Parathyroid adenoma (tissue), 2 donors: ENCODE results near the gene PCDHGA9.
"Not testable (repeated sequence)": the region's sequence is repeated elsewhere in the genome, so short reads cannot be mapped to it uniquely, and the experiment has no call there.

ENCODE experiments used
- H2AFZ ChIP-seq: fragments of 300-600 bp; sonication (generic); one replicate; pipeline ENCODE4 v1.7.0; 2017; ENCODE audit warnings: antibody characterized with exemption, mild to moderate bottlenecking
- H3K27ac ChIP-seq: fragments of 300-600 bp; sonication (generic); one replicate; pipeline ENCODE4 v1.7.0; 2017
- H3K27me3 ChIP-seq: fragments of 300-600 bp; sonication (generic); one replicate; pipeline ENCODE4 v1.7.0; 2017; ENCODE audit warnings: low read length; ENCODE audit not compliant: control insufficient read depth, insufficient read depth
- H3K36me3 ChIP-seq: fragments of 300-600 bp; sonication (generic); one replicate; pipeline ENCODE4 v1.7.0; 2017; ENCODE audit warnings: low read length; ENCODE audit not compliant: control insufficient read depth, insufficient read depth
- H3K4me1 ChIP-seq: fragments of 300-600 bp; sonication (generic); one replicate; pipeline ENCODE4 v1.7.0; 2017; ENCODE audit warnings: control low read depth
- H3K4me2 ChIP-seq: fragments of 300-600 bp; sonication (generic); one replicate; pipeline ENCODE4 v1.7.0; 2017; ENCODE audit warnings: low read length
- H3K4me3 ChIP-seq: fragments of 300-600 bp; sonication (generic); one replicate; pipeline ENCODE4 v1.7.0; 2017; ENCODE audit warnings: low read depth, low read length
- H3K79me2 ChIP-seq: fragments of 300-600 bp; sonication (generic); one replicate; pipeline ENCODE4 v1.7.0; 2017; ENCODE audit warnings: control low read depth
- H3K9ac ChIP-seq: fragments of 300-600 bp; sonication (generic); one replicate; pipeline ENCODE4 v1.7.0; 2017; ENCODE audit warnings: mild to moderate bottlenecking
- H3K9me3 ChIP-seq: fragments of 300-600 bp; sonication (generic); one replicate; pipeline ENCODE4 v1.7.0; 2017; ENCODE audit warnings: low read length; ENCODE audit not compliant: control insufficient read depth
- CTCF ChIP-seq: fragments of 300-600 bp; sonication (generic); IDR thresholded peaks from one replicate; pipeline ENCODE4 v1.7.0; 2017; ENCODE audit warnings: antibody characterized with exemption, mild to moderate bottlenecking
- donor health status: primary hyperparathyroidism.

Gene PCDHGA9

GRCh38 chr5:141409598-141410306, 7.2 kb downstream of the PCDHGA9 start:
- Histone ChIP-seq H3K4me3 (no peak overlapping the region), H3K79me2 (no peaks in the 10 kb centered on the region), H3K9ac (no peak overlapping the region), H3K27ac (no peak overlapping the region), H3K36me3 (peaks cover 5% of the 10 kb centered on the region), H3K4me2 (no peak overlapping the region), H3K4me1 (no peaks in the 10 kb centered on the region), H3K9me3 (peaks cover 6% of the 10 kb centered on the region), H2AFZ (no peak overlapping the region), H3K27me3 (no peaks in the 10 kb centered on the region)
- TF ChIP-seq CTCF, result no peak

GRCh38 chr5:141411575-141411974, 9.0 kb downstream of the PCDHGA9 start:
- Histone ChIP-seq H3K79me2 (no peaks in the 10 kb centered on the region), H3K9ac (no peak overlapping the region), H2AFZ (no peak overlapping the region), H3K27ac (no peak overlapping the region), H3K9me3 (peaks cover 6% of the 10 kb centered on the region), H3K4me3 (no peak overlapping the region), H3K4me1 (no peaks in the 10 kb centered on the region), H3K27me3 (no peaks in the 10 kb centered on the region), H3K36me3 (peaks cover 5% of the 10 kb centered on the region), H3K4me2 (no peak overlapping the region)
- TF ChIP-seq CTCF, result no peak

- peak within 1 kb of the TSS; percentile 33 for H3K27ac ChIP-seq
- H3K79me2 ChIP-seq, result no peaks in the 10 kb centered on the region
- H3K27me3 ChIP-seq, result no peaks in the 10 kb centered on the region
- peaks cover 6% of the 10 kb centered on the region for H3K9me3 ChIP-seq
- no peak for TF ChIP-seq CTCF
- H3K4me3 ChIP-seq, result peak within 1 kb of the TSS; percentile 48
- H2AFZ ChIP-seq, result no peak within 1 kb of the TSS
- H3K36me3 ChIP-seq, result peaks cover 5% of the 10 kb centered on the region
- H3K9ac ChIP-seq, result no peak within 1 kb of the TSS
- peak within 1 kb of the TSS; percentile 28 for H3K4me2 ChIP-seq
- H3K4me1 ChIP-seq, result no peaks in the 10 kb centered on the region
Measured at GRCh38 chr5:141412854-141413539, 10.4 kb downstream of the PCDHGA9 start, which contains the start of gene PCDHGA10. PCDHGA10 (plus strand) TSS chr5:141412987; CDS start chr5:141413176, 189 bp downstream.

- Histone ChIP-seq H3K36me3 (peaks cover 7% of the 10 kb centered on the region), H3K27ac (no peak overlapping the region), H3K27me3 (no peaks in the 10 kb centered on the region), H3K4me1 (no peaks in the 10 kb centered on the region), H3K79me2 (no peaks in the 10 kb centered on the region), H3K4me3 (peak overlapping the region; percentile 48), H3K4me2 (no peak overlapping the region), H3K9ac (no peak overlapping the region), H3K9me3 (peaks cover 10% of the 10 kb centered on the region), H2AFZ (no peak overlapping the region)
- TF ChIP-seq CTCF, result no peak
Measured at GRCh38 chr5:141413540-141414069, 11.0 kb downstream of the PCDHGA9 start.

GRCh38 chr5:141414548-141415274, 12.1 kb downstream of the PCDHGA9 start:
- H3K9me3 ChIP-seq, H3K27me3 ChIP-seq, H3K79me2 ChIP-seq, H3K36me3 ChIP-seq, H3K9ac ChIP-seq, H2AFZ ChIP-seq, H3K4me3 ChIP-seq, H3K4me2 ChIP-seq, H3K27ac ChIP-seq, H3K4me1 ChIP-seq: not testable (repeated sequence)

GRCh38 chr5:141415275-141415618, 12.7 kb downstream of the PCDHGA9 start:
- not testable (repeated sequence) for H3K4me3 ChIP-seq, H3K79me2 ChIP-seq, H3K4me1 ChIP-seq, H2AFZ ChIP-seq, H3K9ac ChIP-seq, H3K9me3 ChIP-seq, H3K4me2 ChIP-seq, H3K27me3 ChIP-seq, H3K27ac ChIP-seq
- H3K36me3 ChIP-seq, result peaks cover 11% of the 10 kb centered on the region
